ENCODE results near the gene C10orf143. TPM values are rescaled to one million over a fixed set of nuclear protein-coding genes. Genes with fewer than 3 reads are reported as not detected.

Gene C10orf143
- total RNA-seq, 1 donor from 2014 or later: 0.11 TPM

DNA sequence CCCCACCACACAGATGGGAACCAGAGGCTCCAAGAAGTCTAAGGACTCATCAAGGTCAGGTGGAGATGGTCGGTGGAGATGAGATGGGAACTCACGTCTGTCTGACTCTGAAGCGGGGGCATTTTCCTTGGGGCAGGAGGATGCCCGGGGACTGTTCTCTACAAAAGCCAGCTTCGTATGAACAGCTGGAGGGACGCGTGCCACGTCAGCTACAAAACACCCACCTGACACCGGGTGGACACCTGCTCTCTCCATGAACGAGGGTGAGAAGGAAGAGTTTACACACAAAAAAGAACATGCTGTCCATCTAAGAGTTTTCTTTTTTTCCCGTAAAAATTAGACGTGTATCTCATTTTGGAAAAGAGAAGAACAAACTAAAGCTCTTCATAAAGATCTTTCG is 47.7 kb downstream of the C10orf143 start:
- Histone ChIP-seq H3K4me3 (no peak overlapping the region), H3K4me1 (no peaks in the 10 kb centered on the region), H3K36me3 (peaks cover 0 to 2% of the 10 kb centered on the region in 2 donors), H3K27ac (no peak overlapping the region), H3K27me3 (no peaks in the 10 kb centered on the region), H3K9me3 (no peaks in the 10 kb centered on the region)
- DNase-seq (ENCODE audit: low spot score in 2 of 2): no peak
- no peak for TF ChIP-seq CTCF (IDR thresholded peaks at IDR 0.05)
- intact Hi-C loops (cut with DNase I): no loop called here

DNA sequence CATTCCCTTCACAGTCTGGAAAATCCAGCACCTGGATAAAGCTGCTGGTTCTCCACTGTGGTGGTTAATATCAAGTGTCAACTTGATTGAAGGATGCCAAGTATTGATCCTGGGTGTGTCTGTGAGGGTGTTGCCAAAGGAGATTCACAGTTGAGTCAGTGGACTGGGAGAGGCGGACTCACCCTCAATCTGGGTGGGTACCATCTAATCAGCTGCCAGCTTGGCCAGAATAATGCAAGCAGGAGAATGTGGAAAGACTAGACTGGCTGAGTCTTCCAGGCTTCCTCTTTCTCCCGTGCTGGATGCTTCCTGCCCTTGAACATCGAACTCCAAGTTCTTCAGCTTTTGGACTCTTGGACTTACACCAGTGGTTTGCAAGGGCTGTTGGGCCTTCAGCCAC is 48.4 kb downstream of the C10orf143 start:
- H3K27ac ChIP-seq: no peak overlapping the region
- no peaks in the 10 kb centered on the region for H3K36me3 ChIP-seq
- intact Hi-C loops (cut with DNase I): no loop called here
- no peak for DNase-seq (ENCODE audit: low spot score in 2 of 2)
- H3K27me3 ChIP-seq: no peaks in the 10 kb centered on the region
- no peaks in the 10 kb centered on the region for H3K4me1 ChIP-seq
- H3K9me3 ChIP-seq: no peaks in the 10 kb centered on the region
- TF ChIP-seq CTCF (IDR thresholded peaks at IDR 0.05): no peak
- H3K4me3 ChIP-seq: no peak overlapping the region

- DNase-seq (ENCODE audit: low spot score in 2 of 2): no peak
- Histone ChIP-seq H3K4me1 (no peaks in the 10 kb centered on the region), H3K36me3 (no peaks in the 10 kb centered on the region), H3K27me3 (no peaks in the 10 kb centered on the region), H3K9me3 (no peaks in the 10 kb centered on the region), H3K27ac (no peak overlapping the region), H3K4me3 (no peak overlapping the region)
- intact Hi-C loops (cut with DNase I): no loop called here
- TF ChIP-seq CTCF (IDR thresholded peaks at IDR 0.05): no peak
Observed at GRCh38 chr10:130061760-130062159, 48.9 kb downstream of the C10orf143 start.

- no peaks in the 10 kb centered on the region for H3K36me3 ChIP-seq
- no peak overlapping the region for H3K4me3 ChIP-seq
- H3K9me3 ChIP-seq: no peaks in the 10 kb centered on the region
- intact Hi-C loops (cut with DNase I): no loop called here
- no peaks in the 10 kb centered on the region for H3K27me3 ChIP-seq
- TF ChIP-seq CTCF (IDR thresholded peaks at IDR 0.05): no peak
- H3K27ac ChIP-seq: no peak overlapping the region
- no peak for DNase-seq (ENCODE audit: low spot score in 2 of 2)
- no peaks in the 10 kb centered on the region for H3K4me1 ChIP-seq
Observed at GRCh38 chr10:130054021-130054420, 56.6 kb downstream of the C10orf143 start.

- DNase-seq (ENCODE audit: low spot score in 2 of 2): no peak
- intact Hi-C loops (cut with DNase I): no loop called here
- no peak for TF ChIP-seq CTCF (IDR thresholded peaks at IDR 0.05)
Observed at GRCh38 chr10:130053561-130053960, 57.1 kb downstream of the C10orf143 start.

DNA sequence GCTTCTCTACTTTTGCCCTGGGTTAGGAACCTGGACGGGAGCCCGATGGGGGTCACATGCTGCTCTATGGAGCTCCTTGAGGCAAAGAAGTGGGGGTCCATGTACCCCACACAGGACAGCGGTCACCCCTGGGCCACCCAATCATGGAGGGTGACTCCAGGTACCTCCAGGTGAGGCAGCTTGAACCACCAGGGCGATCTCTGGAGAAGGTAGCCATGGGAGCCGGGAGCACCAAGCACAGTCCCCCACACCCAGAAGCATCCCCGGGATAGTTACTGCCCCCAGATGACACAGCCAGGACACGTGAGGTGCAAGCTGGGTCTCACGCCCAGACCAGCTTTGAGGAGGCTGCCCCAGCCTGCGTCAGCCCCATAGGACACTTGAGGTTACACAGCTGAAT is 58.4 kb downstream of the C10orf143 start:
- H3K4me3 ChIP-seq: no peak overlapping the region
- no peak for DNase-seq (ENCODE audit: low spot score in 2 of 2)
- intact Hi-C loops (cut with DNase I): no loop called here
- TF ChIP-seq CTCF (IDR thresholded peaks at IDR 0.05): no peak
- no peaks in the 10 kb centered on the region for H3K9me3 ChIP-seq
- H3K27me3 ChIP-seq: no peaks in the 10 kb centered on the region
- no peak overlapping the region for H3K27ac ChIP-seq
- H3K4me1 ChIP-seq: no peaks in the 10 kb centered on the region
- H3K36me3 ChIP-seq: no peaks in the 10 kb centered on the region

More at GRCh38 chr10:130053561-130053960, 57.1 kb downstream of the C10orf143 start:
- H3K4me1 ChIP-seq: no peaks in the 10 kb centered on the region
- no peak overlapping the region for H3K4me3 ChIP-seq
- H3K36me3 ChIP-seq: no peaks in the 10 kb centered on the region
- no peaks in the 10 kb centered on the region for H3K9me3 ChIP-seq
- no peaks in the 10 kb centered on the region for H3K27me3 ChIP-seq
- H3K27ac ChIP-seq: no peak overlapping the region

Measured in ascending aorta (tissue), 2 donors.